Measurements from ENCODE around the gene SP8.
"Not testable (repeated sequence)": the region's sequence is repeated elsewhere in the genome, so short reads cannot be mapped to it uniquely, and the experiment has no call there.

SP8 gene

DNA sequence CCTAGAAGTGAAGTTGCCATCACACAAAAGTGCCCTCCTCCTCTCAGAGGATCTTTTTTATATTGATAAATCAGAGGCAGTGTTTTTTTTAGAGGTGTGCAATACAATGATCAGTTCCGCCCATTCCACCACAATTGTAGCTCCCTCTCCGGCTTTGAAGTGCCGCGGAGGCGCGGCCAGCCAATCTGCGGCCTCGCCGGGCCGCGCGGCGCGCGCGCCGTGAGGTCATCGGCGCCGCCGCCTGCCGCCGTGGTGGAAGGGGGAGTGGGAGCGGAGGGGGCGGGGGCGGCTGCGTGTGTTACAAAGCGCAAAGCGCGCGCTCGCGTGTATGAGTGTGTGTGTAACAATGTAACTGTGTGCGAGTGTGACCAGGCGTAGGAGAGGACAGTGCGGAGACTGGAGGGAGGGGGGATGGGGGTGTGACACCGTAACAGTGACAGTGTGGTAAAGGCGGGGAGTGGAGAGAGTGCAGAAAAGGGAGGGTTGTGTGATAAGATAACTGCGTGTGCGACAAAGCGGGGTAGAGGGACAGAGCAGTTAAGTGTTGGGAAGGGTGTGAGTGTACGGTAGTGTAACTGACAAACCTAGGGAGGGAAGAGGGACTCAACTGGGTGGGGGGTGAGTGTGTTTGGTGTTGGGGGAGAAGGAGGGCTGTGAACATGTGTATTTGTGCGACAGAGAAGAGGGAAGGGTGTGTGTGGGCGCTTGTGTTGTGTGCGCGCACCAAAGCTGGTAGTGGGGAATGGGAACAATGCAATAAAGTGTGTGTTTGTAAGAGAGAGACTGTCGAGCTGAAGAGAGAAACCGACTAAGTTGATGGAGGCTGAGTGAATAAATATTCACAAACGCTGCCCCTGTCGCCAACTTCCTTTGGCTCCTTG lies at the start of gene SP8:
Gene SP8, minus strand, starts transcription at position 108 of the 881 bp plus-strand sequence. Its CDS starts 88 bp downstream, at position 20.
- no peak for DNase-seq (ENCODE audit: low read depth in 2 of 2)

DNA sequence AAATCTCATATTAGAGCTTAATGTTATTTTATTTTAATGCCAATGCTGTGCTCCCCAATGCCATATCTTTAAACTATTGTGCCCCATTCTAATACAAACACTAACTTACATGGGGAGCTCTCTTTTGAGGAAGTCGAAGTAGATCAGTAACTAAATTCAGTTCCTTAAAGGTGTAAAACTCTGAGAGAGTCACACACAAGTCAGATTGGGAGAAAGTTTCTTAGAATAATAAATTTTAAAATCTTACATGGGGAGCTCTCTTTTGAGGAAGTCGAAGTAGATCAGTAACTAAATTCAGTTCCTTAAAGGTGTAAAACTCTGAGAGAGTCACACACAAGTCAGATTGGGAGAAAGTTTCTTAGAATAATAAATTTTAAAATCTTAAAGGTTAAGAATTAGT lies 49.7 kb upstream of the SP8 start:
- DNase-seq (ENCODE audit: low read depth in 2 of 2), result not testable (repeated sequence)

DNA sequence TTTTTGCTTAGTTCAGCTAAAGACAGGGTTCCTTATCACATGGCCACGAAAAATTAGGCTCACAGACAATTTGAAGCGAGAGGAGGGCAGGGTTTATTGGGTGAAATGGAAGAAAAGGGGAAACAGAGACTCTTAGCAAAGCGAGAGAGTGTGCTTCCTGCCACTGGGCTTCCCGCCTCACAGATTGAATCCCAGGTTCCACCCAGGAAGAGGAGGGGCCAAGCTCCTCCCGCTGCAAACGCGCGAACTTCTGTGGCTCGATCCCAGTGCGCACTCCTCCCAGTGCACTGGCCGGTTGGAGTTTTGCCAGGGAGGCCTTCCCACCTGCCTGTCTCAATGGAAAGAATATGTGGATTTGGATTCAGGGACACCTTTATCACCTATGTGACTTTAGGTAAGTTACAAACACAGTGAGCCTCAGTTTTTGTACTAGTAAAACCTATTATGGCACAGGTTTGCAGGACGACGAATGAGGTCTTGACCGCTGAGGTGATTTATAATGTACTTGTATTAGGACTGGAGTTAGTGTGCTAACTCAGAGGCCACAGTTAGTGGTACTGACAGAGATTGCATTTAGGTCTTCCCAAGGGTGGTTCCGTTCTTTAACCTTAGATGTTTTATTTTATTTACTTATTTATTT lies 48.5 kb upstream of the SP8 start:
- DNase-seq (ENCODE audit: low read depth in 2 of 2), result no peak

DNA sequence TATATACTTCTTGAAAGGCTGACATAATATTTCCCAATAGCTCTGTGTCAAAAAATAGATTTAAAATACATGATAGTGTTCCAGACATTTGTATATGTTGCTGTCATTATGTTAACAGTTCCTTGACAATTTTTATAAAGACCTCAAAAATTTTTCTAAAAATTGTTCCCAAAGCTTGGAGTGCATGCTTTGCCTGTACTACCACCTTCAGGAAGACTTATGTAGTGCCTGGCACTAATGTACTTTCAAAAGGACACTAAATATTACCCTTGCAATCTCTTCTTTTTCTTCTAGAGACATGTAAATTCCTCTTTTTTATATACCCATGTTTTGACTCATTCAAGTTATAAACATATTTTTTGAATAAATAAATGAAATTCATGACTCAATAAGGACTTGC lies 48.0 kb upstream of the SP8 start:
- no peak for DNase-seq (ENCODE audit: low read depth in 2 of 2)

DNA sequence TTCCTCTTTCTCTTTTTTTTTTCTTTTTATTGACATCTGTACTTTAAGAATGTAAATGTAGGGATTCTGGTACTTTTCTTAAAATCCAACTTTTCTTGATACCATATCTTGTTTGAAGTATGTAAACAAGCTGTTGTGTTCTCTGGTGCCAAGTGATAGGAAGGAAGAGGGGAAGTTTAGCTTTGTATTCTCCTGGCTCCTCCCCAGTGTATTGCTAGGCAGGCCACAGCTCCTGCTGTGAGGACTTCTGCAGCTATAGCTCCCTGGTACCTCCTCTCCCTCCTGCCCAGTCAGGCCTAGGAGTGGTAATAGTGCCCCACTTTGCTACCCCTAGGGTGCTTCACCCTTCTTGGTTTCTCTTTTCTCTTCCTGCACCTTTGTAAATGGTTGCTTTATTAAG lies 45.3 kb upstream of the SP8 start:
- DNase-seq (ENCODE audit: low read depth in 2 of 2), result no peak

DNA sequence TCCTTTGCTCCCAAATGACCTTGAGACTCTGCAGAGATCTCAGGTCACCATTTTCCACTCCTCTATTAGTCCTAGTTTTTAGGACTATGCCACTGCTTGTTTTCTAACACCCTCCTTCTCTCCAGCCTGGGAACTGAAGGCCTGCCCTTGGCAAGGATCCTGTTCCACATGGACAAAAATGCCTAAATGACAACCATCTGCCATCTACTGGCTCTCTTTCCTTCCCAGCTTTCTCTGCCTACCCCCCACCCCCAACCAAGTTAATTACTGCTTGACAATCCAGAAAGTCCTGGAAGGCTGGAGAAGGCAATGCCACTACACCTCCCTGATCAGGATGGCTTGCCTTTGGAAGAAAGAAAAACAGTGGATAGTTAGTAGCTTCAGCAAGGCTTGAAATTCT lies 44.8 kb upstream of the SP8 start:
- DNase-seq (ENCODE audit: low read depth in 2 of 2), result no peak

DNA sequence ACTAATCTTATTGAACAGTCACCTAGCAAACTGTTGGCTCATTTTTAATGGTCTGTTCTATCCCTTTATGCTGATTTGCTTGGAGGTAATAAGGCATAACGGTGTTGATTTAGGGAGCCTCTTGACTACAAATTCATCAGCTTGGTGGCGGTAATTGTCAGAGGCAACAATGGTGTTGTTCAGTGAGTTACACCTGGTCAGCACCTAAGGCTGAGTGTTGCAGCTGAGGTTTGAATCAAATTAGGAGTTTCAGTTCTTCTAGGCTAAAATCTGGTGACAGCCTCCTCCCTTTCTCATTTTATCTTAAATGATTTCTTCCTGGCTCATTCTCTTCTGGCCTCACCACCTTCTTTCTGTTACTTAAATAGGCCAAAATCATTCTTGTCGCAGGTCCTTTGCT lies 42.3 kb upstream of the SP8 start:
- no peak for DNase-seq (ENCODE audit: low read depth in 2 of 2)

DNA sequence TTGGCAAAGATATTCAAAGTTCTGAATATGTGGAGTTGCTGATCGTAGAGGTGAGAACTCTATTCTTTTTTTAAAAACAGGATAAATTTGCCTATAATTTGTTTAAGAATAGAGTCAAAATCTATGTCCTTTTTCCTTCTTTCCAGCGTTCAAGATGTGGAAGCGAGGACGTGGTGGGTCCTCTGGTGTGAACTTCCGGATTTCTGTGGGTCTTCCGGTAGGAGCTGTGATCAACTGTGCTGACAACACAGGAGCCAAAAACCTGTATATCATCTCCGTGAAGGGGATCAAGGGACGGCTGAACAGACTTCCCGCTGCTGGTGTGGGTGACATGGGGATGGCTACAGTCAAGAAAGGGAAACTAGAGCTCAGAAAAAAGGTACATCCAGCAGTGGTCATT lies 40.5 kb upstream of the SP8 start:
- DNase-seq (ENCODE audit: low read depth in 2 of 2), result no peak

DNA sequence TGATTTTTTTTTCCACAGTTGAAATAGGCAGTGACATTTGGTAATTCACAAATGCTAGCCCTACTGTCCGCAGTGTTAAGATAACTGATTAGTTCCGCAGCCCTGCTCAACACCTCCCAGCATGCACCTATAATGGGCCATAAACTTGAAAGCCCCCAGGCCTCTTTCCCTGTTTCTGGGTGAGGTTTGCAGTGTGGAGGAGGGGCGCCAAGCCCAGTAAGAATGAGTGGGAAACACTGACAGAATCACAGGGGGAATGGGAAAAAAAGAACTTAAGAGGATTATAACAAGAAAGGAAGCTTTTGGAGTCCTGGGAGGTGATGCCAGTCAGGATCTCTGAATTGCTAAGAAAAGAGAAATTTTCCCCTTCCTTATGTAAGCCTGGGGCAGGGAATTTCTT lies 39.6 kb upstream of the SP8 start:
- no peak for DNase-seq (ENCODE audit: low read depth in 2 of 2)

DNA sequence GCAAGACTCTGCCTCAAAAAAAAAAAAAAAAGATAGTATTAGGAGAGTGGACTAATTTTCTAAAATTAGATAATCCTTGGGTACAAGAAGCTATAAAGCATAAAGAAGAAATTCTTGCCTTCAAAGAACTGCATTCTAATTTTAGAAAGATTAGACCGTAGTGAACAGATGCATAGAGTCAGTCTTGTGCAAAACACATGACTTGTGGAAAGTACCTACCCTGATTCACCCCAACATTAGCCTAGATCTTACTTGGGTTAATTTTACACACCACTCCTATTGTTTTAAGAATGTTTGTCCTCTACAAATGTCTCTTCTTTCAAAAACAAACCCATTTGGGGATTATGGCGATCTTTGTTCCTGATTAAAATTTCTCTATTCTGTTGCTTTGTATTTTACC lies 38.9 kb upstream of the SP8 start:
- no peak for DNase-seq (ENCODE audit: low read depth in 2 of 2)

DNA sequence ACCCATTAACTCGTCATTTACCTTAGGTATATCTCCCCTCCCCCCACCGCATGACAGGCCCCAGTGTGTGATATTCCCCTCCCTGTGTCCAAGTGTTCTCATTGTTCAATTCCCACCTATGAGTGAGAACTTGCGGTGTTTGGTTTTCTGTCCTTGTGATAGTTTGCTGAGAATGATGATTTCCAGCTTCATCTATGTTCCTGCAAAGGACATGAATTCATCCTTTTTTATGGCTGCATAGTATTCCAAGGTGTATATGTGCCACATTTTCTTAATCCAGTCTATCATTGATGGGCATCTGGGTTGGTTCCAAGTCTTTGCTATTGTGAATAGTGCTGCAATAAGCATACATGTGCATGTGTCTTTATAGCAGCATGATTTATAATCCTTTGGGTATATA lies 34.7 kb upstream of the SP8 start:
- DNase-seq (ENCODE audit: low read depth in 2 of 2), result not testable (repeated sequence)

DNA sequence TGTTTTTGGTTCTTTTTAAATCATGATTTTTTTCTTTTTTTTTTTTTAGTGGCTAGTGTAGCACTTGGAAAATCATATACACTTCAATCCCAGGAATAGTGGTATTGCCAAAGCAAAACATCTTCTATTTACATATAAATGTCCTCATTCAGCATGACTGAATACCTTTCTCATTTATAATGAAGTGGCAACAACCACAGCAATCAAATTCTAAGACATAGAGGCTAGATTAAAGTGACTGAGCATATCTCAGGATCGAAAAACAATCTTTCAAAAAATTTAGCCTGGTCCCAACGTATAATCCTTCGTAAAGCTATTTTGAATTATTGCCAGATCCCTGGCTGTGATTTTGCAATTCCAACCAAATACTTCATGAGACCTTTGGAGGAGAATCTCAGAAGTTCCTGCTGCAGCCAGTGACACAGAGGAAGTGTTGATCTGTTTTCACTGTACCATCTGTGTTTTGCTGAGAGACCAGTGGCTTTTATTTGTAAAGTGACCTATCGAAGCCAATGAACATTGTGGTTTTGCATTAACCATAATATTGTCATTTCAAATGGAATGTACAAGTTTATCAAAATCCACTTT lies 29.8 kb upstream of the SP8 start:
- DNase-seq (ENCODE audit: low read depth in 2 of 2), result no peak

DNA sequence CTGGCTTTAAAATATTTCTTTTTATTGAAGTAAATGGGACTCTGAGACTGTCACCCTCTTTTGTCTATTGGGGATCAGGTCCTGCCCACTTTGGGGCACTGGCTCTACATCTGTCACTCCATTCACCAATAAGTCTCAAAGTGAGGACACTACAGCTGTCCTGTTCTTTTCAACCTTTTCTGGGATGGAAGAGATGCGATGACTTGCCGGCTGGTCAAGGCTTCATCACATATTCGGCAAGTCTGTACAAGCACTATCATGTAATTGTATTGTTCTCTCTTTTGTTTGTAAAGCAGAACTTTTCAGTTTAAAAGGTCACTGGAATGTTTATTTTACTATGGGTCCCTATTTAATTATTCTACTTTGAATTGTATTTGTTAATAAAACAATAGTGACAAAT lies 17.7 kb upstream of the SP8 start:
- DNase-seq (ENCODE audit: low read depth in 2 of 2), result no peak

DNA sequence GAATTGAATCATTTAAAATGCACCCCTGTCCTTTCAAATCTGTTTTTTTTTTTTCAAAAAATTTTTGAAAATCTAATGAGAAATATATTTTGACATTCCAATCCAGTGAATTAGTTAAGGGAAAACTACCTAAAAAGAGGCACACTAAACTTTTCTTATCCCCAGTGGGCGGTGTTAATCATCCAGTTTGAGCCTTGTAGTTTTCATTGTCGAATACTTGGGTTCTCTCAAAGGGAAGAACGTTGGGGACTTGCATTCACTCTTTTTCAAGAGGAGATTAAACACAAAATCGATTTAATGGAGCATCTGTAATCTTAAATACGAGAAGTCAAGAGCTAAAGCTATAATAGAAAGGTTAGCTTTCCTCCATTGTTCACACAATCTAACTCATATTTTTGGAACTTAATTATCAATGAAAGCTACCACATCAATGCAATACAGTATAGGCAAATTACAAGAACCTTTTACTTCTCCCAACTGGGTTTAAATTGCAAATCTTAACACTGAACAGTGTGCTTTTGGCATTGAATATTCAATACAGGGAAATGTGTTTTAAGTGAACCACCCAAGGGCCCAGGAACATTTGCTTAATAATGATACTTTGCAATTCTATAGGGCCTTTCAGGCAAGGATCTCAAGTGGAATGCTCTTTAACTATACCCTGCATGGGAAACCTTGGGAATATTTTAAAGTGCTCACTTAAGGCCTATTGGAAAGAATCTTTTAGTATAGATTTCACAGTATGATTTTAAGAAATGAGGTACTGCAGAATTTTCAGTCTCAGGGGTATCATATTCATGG lies 13.1 kb upstream of the SP8 start:
- no peak for DNase-seq (ENCODE audit: low read depth in 2 of 2)

DNA sequence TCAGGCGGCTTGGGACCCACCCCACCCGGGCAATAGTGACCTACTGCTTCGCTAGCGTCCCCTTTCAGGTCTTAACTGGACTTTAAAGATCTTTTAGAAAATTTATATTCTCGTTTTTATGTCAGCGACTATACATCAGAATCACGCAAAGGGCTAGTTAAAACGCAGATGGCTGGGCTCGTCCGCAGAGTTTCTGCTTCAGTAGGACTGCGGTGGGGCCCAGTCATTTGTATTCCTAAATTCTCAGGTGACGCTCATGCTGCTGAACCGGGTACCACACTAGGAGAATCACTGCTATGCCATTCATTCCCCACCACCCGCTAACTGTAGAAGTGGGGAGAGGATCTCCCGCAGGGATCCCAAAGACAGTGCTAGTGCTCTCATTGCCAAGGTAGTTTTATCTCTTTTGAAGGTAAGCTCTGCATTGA lies 12.0 kb upstream of the SP8 start:
- no peak for DNase-seq (ENCODE audit: low read depth in 2 of 2)

DNA sequence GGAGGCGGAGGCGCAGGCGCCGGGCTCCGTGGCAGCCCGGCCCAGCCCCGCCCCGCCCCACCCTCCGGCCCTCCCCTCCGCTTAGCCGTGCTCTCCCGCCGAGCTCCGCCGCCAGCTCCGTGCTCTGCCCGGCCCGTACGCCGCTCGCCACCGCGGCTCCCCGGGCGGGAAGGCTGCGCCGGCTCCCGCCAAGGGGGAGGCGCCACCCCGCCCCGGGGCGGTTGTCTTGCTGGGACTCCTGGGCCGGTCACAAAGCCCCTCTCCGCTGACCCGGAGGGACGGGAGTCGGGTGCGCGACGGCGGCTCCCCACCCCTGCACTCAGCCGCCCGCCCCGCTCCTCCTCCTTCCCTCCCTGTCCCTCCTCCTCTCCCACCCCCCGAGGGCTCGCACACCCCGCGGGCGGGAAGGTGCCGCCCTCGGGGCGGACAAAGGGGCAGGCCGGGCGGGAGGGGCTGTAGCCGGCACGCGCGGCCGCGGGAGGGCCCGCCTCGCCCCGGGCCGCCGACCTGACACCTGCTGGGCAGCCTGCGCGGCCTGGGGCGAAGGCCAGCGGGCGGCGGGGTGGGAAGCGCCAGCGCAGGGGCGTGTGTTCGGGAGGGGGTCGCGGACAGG lies 11.5 kb upstream of the SP8 start:
- DNase-seq (ENCODE audit: low read depth in 2 of 2), result no peak

DNA sequence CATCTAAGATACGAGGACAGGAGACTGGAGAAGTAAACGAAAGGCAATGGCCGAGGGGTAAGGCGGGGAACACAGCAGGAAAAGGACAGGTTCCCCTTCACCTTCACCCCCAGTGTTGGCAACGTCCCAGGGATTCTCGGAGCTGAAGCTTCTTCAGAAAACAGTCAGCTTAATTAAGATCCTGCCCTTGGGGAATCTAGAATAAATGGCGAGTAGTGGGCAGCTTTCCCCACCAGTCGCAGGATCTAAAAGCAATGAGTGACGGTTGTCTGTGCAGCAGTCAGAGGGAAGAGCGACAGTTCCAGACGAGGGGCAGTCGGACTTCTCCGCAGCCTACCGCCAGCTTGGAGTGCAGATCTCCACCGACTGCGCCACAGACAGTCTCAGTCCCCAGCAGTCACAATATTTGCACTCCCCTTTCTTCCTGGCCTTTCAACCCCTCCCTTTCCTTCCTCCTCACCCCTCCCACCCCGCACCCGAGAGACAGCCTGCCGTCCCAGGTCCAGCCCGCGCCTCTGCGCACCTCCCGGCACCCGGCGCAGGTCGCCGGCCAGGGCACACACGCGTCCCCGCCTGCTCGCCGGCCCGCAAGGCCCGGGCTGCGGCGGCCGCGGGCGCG lies 10.9 kb upstream of the SP8 start:
- DNase-seq (ENCODE audit: low read depth in 2 of 2), result no peak

DNA sequence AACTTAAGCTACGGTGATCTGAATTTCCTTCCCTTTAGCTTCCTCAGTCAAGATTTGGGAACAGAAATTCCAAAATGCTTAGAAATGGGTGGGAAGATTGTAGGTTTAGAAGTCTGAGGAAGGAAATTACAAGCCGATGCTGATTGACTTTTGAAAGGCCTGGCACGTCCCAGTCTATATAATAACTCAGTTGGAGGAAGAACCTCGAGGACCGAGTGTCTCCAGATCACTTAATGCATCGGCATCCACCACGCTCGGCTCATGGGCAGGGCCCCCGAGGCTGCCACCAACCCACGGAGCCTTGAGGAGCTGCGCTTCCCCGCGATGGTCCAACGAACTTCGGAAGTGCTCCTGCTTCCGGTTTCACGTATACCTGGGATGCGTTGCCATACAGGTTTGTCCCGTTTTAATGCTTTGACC lies 10.4 kb upstream of the SP8 start:
- no peak for DNase-seq (ENCODE audit: low read depth in 2 of 2)

DNA sequence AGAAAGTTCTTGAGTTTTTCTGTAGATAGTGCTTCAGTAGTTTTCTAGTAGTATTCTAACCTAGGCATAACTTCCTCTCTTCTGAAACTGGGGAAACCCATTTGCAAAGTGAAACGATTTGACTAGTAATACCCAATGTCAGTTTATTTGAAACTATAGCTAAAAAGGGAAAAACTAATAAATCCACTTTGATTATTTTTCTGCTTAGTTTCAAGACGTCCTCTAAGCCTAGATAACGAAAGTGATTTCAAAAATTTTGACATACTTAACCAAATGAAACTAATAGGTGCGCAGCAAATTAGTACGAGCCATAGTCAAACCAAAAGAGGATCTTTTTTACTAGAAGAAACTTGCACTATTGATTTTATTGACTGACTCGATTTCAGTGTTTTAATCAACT lies 9.8 kb upstream of the SP8 start:
- DNase-seq (ENCODE audit: low read depth in 2 of 2), result no peak

DNA sequence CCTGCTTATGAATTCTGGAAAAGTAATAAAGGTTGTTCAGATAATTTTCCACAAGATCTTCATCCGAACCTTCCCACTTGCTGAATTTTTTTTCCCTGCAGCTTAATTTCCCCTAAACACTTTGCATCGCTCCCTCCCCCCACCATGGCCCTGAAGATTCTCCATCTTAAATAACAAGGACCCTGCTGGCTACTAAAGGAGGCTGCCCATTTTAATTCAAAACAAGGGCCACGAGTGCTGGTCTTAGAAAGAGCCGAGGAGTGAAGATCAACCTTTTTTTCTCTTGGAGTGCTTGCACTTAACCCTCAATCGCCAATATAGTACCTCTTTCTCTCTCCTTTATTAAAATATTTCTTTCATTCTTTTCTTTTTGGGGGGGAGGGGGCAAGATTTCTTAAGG lies 9.2 kb upstream of the SP8 start:
- DNase-seq (ENCODE audit: low read depth in 2 of 2), result no peak

DNA sequence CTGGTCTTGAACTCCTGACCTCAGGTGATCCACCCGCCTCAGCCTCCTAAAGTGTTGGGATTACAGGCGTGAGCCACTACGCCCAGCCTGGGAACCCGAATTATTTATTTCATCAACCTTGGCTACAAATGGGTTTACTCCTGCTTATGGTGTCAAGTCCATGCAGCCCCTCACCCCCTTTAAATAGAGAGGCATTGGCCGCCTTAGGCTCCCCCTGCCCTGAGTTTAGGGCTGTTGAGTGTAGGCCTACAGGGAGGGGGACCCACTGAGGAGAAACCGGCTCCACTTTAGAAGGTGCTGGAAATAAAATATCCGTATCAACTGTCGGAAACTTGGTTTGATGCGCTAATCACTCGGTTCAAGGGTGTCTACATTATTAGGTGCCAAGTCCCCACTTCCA lies 8.7 kb upstream of the SP8 start:
- no peak for DNase-seq (ENCODE audit: low read depth in 2 of 2)

Data from stimulated activated CD8-positive, alpha-beta memory T cell treated with anti-CD3 and anti-CD28 coated beads, Interleukin-15, amount 100 ng/mL, for 48 hours (primary cell).